HG02870 (cell line): ENCODE measurements around the gene ZSCAN30.
"Not testable (repeated sequence)": the region's sequence is repeated elsewhere in the genome, so short reads cannot be mapped to it uniquely, and the experiment has no call there.

Experiments
- ATAC-seq: cut with Tn5 transposase; IDR thresholded peaks from one replicate; pipeline ENCODE4 v1.9.1; 2021; ENCODE audit warnings: mild to moderate bottlenecking, moderate library complexity; ENCODE audit not compliant: unreplicated experiment

Gene ZSCAN30

GRCh38 chr18:35239314-35239713 is 50.7 kb downstream of the ZSCAN30 start:
- no peak for ATAC-seq

DNA sequence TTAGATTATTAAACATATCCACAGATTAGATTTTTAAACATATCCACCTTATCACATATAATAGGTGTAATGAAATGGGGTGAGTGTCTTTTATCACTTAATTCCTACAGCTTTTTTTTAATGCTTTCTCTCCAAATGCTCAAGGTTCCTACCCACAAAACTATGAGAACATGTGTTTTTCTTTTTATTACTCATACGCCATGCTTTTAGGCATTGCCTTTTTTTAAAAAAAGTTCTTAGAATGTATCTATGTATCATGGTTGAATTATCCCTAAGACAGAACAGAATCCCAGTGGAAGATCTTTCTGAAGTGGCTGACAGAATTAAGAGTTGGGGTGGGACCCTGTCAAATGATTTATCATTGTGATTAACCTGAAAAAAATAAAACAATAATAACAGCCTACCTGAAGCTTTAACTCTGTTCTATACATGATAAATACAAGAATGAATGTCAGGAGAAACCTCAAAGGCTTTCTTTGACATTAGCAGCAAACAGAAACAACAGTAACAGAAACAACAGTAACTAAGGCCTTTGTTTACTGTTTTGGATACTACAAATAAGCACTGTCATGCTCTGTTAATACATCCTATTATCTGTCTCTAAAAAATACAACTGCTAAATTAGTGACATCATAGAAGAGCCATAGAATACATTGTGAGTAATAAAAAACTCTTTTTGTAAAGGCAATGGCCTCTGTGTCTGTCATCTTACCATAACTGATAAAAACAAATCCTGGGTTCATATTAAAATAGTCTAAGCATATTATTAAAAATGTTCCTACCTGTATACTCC is 53.3 kb downstream of the ZSCAN30 start:
- ATAC-seq: no peak

DNA sequence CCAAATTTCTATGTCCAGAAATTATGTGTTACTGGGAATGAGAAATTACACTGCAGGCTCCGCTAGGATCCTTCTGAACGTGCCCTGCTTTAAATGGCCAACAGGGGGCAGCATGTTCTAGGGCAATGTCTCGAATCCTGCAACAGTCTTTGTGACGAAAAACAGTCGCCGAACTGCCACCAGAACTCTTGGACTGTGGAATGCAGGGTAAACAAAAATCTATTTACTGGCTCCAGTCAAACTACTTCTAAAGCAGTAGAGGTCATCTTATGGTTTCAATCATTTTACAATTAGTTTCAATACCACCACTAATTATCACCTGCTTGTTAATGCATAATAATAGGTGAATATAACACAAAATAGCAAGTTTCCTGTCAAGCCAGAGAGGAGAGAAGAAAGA is 59.0 kb downstream of the ZSCAN30 start:
- ATAC-seq: peak; percentile 85

DNA sequence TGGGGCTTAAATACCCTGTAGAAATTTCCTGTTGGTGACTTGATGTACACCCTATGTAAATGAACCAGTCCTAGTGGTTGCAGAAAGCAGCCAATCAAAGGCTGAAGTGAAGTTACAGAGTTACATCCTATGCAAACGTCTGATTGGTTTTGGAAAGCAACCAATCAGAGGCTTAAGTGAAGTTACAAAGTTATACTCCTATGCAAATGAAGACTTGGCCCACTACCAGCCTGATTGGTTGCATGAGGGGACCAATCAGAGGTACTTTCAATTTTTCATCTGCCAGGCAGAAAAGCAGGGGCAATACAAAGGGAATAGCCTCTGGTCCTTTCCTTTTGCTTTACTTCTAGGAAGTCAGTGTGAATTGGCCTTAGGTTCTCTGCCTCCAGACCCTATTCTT is 62.8 kb downstream of the ZSCAN30 start:
- ATAC-seq: no peak

GRCh38 chr18:35223797-35224196 is 66.2 kb downstream of the ZSCAN30 start:
- no peak for ATAC-seq

- ATAC-seq: no peak
Observed at GRCh38 chr18:35220424-35220823, 69.6 kb downstream of the ZSCAN30 start.

DNA sequence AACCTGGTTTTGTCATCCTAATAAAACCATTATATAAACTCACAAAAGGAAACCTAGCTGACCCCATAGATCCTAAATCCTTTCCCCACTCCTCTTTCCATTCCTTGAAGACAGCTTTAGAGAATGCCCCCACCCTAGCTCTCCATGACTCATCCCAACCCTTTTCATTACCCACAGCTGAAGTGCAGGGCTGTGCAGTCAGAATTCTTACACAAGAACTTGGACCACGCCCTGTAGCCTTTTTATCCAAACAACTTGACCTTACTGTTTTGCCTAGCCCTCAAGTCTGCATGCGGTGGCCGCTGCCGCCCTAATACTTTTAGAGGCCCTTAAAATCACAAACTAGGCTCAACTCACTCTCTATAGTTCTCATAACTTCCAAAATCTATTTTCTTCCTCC is 70.7 kb downstream of the ZSCAN30 start:
- not testable (repeated sequence) for ATAC-seq

- not testable (repeated sequence) for ATAC-seq
Observed at GRCh38 chr18:35216611-35217010, 73.4 kb downstream of the ZSCAN30 start.

GRCh38 chr18:35215026-35215425 is 75.0 kb downstream of the ZSCAN30 start:
- no peak for ATAC-seq

DNA sequence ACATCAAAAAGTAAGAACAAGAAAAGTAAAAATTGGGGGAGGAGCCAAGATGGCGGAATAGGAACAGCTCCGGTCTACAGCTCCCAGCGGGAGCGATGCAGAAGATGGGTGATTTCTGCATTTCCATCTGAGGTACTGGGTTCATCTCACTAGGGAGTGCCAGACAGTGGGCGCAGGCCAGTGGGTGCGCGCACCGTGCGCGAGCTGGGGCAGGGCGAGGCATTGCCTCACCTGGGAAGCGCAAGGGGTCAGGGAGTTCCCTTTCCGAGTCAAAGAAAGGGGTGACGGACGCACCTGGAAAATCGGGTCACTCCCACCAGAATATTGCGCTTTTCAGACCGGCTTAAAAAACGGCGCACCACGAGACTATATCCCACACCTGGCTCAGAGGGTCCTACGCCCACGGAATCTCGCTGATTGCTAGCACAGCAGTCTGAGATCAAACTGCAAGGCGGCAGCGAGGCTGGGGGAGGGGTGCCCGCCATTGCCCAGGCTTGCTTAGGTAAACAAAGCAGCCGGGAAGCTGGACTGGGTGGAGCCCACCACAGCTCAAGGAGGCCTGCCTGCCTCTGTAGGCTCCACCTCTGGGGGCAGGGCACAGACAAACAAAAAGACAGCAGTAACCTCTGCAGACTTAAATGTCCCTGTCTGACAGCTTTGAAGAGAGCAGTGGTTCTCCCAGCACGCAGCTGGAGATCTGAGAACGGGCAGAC is 84.1 kb downstream of the ZSCAN30 start:
- ATAC-seq: not testable (repeated sequence)

- ATAC-seq: no peak
Observed at GRCh38 chr18:35205199-35205712, 84.8 kb downstream of the ZSCAN30 start.

DNA sequence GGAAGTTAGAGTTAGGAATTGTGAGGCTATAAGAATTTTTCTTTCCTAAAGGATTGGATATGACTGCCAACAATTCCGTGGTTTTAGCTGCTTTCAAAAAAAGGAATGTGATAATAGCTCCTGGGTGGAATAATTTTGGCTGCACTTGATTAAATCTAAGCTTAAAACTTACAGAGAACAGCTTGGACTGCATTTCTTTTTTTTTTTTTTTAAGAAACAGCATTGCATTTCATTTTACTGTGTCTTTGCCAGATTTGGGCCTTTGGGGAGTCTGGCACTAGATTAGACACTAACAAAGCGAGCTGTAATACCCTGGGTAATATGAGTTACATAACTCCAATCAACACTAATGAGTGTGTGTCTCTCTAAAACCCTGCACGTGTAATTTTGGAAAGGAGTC is 87.0 kb downstream of the ZSCAN30 start:
- no peak for ATAC-seq

GRCh38 chr18:35201256-35201931 is 88.6 kb downstream of the ZSCAN30 start:
- no peak for ATAC-seq
